HG03139 (cell line): ENCODE data around the gene TEX13B.
"Not testable (repeated sequence)": the region's sequence is repeated elsewhere in the genome, so short reads cannot be mapped to it uniquely, and the experiment has no call there.

Source experiments
- ATAC-seq: cut with Tn5 transposase; IDR thresholded peaks from one replicate; pipeline ENCODE4 v1.9.1; 2021; ENCODE audit not compliant: unreplicated experiment

Gene TEX13B

GRCh38 chrX:107982356-107982755 is at the start of gene TEX13B:
Gene TEX13B (minus strand): TSS chrX:107982370. CDS start chrX:107982127, 243 bp downstream.
- no peak for ATAC-seq

- no peak for ATAC-seq
Measured at GRCh38 chrX:108029928-108030711, 48.0 kb upstream of the TEX13B start.

- no peak for ATAC-seq
Measured at GRCh38 chrX:108028854-108029253, 46.7 kb upstream of the TEX13B start.

- ATAC-seq: no peak
Measured at GRCh38 chrX:108025954-108026600, 43.9 kb upstream of the TEX13B start.

- ATAC-seq: no peak
Measured at GRCh38 chrX:108025376-108025775, 43.2 kb upstream of the TEX13B start.

GRCh38 chrX:108022491-108023089 is 40.4 kb upstream of the TEX13B start:
- no peak for ATAC-seq

GRCh38 chrX:108020631-108021030 is 38.5 kb upstream of the TEX13B start:
- ATAC-seq: no peak

- ATAC-seq: no peak
Measured at GRCh38 chrX:108019382-108019875, 37.3 kb upstream of the TEX13B start.

- ATAC-seq: no peak
Measured at GRCh38 chrX:108018656-108019381, 36.6 kb upstream of the TEX13B start.

- peak; percentile 89 for ATAC-seq
Measured at GRCh38 chrX:108001218-108001814, 19.1 kb upstream of the TEX13B start.

GRCh38 chrX:108000751-108001150 is 18.6 kb upstream of the TEX13B start:
- ATAC-seq: peak; percentile 27

- no peak for ATAC-seq
Measured at GRCh38 chrX:107996124-107996523, 14.0 kb upstream of the TEX13B start.

- ATAC-seq: no peak
Measured at GRCh38 chrX:107985033-107985432, 2.9 kb upstream of the TEX13B start.

GRCh38 chrX:107979534-107979933 is 2.6 kb downstream of the TEX13B start:
- ATAC-seq: no peak

GRCh38 chrX:107978707-107979307 is 3.4 kb downstream of the TEX13B start:
- no peak for ATAC-seq

GRCh38 chrX:107978071-107978470 is 4.1 kb downstream of the TEX13B start:
- ATAC-seq: no peak

- no peak for ATAC-seq
Measured at GRCh38 chrX:107971636-107972035, 10.5 kb downstream of the TEX13B start.

GRCh38 chrX:107970073-107970472 is 12.1 kb downstream of the TEX13B start:
- no peak for ATAC-seq

- ATAC-seq: peak; percentile 81
Measured at GRCh38 chrX:107968623-107969022, 13.5 kb downstream of the TEX13B start.

GRCh38 chrX:107955337-107955736 is 26.8 kb downstream of the TEX13B start:
- ATAC-seq: not testable (repeated sequence)
